Umbilical cord (tissue), 2 donors: ENCODE measurements around the gene SLC22A13. TPM values are rescaled to one million over a fixed set of nuclear protein-coding genes. Genes with fewer than 3 reads are reported as not detected.
"Not testable (repeated sequence)": the region's sequence is repeated elsewhere in the genome, so short reads cannot be mapped to it uniquely, and the experiment has no call there.

Experiments used
- DNase-seq: peaks from one replicate; pipeline ENCODE4 v3.0.0-alpha.2; 2015; ENCODE audit warnings: low spot score
- total RNA-seq: library from RNA; depleted of rRNA; stranded (reverse); fragments of >200 nt; gene quantifications from one replicate; pipeline ENCODE4 v1.2.3, GENCODE V29; 2014; ENCODE audit warnings: low replicate concordance; ENCODE audit not compliant: insufficient read depth

SLC22A13 gene
- total RNA-seq, 1 donor from 2014 or later, result 0.48 TPM

DNA sequence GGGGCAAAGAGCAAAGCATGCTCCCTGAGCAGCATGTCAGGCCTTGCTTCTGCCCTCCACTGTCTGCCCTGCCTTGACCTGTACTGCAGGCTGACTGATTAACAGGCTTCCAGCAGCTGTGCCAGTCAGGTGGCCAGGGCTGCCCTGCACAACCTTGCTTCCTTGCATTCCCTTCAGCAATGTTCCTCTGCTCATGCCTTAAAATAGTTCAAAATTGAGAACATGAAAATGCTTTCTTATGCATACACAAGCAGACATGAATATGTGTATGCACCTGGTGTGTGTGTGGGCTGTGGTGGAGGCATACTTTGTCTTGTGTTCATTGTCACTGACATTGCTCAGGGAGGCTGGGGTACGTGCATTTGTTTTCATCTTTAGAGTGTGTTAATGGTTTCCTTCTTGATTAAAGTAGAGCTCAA, 1.2 kb upstream of the SLC22A13 start:
- no peak for DNase-seq

GRCh38 chr3:38264779-38265178, 833 bp upstream of the SLC22A13 start:
- DNase-seq, result no peak

GRCh38 chr3:38266810-38267209, 1.2 kb downstream of the SLC22A13 start:
- DNase-seq, result no peak

DNA sequence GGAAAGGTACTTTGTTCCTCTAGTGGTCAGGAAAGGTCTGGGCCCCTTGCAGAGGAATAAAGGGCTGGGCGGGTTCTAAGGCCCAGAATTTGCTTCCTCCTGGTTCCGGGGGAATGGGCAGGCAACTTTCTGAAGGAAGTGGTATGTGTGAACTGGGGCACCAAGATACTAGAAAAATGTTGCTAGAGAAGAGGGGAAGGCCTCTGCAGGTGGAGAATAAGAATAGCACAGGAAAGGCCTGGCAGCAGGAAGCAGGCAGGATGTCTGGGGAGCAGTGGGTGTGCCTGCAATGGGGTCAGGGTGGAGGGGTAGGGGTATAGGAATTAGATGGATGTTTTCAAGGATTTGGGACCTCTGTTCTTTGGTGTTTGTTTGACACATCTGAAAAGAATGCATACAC, 2.0 kb downstream of the SLC22A13 start:
- DNase-seq, result no peak

GRCh38 chr3:38268087-38268486, 2.5 kb downstream of the SLC22A13 start:
- no peak for DNase-seq

DNA sequence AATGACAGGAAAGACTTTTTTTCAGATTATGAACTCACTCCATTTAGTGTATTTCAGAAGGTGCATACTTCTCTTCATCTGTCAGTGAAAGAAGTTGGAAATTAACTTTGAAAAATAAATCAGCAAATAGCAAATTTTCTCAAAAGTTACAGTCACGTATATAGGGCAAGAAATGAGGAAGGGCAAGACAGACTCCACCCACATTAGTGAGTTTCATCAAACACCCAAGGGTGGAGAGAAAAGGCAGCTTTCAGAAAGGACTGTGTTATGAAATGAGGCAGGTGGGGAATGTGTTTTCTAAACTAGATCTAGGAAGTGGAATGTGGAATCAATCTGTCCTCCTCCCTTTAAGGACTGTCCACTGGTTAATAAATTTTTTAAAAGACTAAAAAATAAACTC, 2.9 kb downstream of the SLC22A13 start:
- DNase-seq, result no peak

DNA sequence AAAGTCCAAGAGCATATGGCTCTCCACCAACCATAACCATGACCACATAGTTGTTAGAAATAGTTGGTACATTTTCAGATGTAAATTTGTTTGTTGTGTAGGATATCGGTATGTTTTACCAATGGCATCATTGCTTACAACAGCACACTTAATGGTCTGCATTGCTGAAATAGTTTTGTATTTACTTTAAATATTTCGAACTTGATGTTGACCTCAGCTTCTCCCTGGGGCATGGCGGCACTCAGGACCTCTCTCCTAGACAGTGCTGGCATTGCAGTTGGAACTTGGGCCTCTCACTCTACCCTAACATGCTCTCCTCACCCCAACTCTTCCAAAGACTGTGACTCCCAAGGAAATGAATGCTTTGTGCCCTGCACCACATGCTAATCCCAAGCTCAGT, 5.0 kb downstream of the SLC22A13 start:
- DNase-seq, result no peak

DNA sequence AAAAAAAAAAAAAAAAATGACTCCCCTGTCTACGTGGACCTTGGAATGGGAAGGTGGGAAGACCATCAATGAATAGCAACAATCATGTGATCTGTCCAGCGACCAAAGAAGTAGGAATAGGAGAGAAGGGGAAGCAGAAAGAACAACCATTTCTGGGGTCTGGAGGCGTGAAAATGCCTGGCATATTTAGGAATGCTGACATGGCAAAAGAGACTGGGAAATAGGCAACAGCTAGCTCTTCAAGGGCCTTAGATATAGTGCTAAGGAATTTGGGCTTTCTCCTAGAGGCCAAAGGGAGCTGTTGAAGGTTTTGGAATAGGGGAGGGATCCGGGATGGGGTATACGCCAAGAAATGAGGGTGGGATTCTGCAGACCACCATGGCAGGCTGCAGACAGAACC, 5.9 kb downstream of the SLC22A13 start:
- no peak for DNase-seq

DNA sequence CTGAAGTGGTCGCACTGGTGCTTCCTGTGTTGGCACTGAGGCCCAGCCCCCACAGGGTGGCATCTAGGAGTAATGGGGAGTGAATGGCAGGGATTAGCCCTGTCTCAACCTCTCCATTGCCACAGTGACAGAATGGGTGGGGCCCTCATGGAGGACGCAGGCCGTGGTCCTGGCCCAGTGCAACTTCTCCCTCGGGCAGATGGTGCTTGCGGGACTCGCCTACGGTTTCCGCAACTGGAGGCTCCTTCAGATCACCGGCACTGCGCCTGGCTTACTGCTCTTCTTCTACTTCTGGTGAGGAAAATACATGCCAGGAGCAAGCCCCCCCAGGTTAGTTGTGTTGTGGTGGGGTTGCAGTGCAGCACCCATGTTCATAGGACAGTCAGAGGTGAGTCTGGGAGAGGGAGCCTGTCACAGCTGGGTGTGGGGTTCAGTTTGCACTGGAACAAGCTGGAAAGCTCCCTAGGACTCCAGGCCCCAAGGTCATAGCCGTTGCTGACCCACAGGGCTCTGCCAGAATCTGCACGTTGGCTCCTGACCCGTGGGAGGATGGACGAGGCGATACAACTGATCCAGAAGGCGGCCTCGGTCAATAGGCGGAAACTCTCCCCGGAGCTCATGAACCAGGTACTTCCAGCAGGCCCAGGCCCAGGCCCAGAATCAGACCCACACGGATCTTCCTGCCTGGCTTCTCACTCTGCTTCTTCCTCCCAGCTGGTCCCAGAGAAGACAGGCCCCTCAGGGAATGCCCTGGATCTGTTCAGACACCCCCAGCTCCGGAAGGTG, 9.4 kb downstream of the SLC22A13 start:
- no peak for DNase-seq

GRCh38 chr3:38275658-38276057, 10.0 kb downstream of the SLC22A13 start:
- DNase-seq, result no peak

- no peak for DNase-seq
These were observed 10.7 kb downstream of the SLC22A13 start for GRCh38 chr3:38276081-38276916.

- DNase-seq, result no peak
These were observed 11.5 kb downstream of the SLC22A13 start for GRCh38 chr3:38276917-38277630.

DNA sequence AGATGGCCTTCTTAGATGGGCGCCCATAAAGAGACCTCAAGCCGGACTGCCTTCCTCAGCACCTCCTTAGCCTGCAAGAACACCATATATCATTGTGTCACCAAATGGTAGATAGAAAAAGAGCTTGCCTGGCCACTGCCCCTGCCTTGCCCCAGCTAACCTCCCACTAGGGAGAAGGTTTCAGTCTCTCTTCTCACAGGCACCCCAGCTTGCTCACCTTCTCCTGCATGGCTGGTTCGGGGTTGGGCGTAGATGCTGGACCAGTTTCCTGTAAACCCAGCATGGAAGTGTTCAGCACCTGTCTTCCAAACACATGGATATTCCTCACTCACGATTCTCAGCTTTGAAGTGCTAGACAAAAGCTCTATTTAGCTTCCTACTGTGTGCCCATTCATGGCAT, 13.2 kb downstream of the SLC22A13 start:
- DNase-seq, result no peak

GRCh38 chr3:38281895-38282686, 16.5 kb downstream of the SLC22A13 start, which contains the start of gene SLC22A14:
TSS of gene SLC22A14 (plus strand) at chr3:38282294. CDS start at chr3:38306027, 23,733 bp downstream.
- no peak for DNase-seq

DNA sequence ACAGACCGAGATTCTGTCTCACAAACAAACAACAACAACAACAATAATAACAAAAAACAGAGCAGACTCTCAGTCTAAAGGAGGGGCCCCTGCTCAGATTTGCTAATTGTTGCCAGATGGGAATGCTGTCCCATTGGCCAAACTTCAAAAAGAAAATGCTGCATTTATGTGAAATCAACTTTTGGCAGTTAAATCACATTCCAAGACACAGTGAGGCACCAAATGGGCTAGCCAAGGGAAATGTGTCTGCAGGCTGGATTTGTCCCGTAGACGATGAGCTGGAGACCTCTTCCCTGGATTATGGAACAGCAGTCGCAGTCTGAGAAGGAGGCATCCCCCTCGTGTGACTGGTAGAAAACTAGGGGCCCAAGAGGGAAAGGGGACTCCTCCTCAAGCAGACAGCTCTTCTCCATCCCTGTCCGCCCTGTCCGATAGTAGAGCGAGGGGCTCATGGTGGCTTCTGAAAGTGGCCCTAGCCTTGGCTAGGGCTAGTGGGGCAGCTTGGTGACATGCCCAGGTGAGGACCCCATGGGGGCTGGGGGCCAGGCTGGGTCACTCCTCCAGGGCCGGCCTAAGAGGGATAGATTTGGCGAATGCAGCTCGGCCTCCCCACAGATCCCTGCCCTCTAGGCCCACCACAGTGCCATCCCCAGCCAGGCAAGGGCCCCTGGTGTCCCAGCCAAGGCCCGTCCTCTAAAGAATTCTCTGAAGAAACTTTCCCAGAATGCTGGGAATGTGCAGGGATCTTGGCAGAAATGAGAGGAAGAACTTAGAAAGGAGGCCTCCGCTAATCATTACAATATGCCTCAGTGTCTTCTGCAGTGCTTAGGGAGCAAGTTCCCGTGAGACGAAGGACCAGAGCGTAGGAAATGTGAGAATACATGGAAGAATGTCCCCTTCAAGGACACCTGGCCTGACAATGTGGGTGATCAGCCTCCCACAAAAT, 18.5 kb downstream of the SLC22A13 start:
- DNase-seq, result peak; percentile 11

DNA sequence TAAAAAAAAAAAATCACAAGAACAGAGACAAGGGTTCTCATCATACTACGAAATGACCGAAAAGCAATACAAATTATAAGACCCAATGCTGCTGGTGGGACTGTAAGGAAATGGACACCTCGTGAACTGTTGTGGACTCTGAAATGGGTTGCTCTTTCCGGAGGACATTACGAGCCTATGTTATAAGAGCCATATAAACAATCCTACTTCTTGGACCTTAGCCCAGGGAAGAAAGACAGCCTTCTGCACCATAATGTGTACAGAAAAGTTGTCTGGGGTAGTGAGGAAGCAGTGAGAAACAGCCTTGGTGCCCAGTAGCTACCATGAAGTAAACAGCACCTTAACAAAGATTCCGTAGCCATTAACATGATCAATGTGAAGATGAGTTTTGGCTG, 19.1 kb downstream of the SLC22A13 start:
- no peak for DNase-seq

GRCh38 chr3:38289286-38290217, 23.9 kb downstream of the SLC22A13 start:
- DNase-seq, result not testable (repeated sequence)

DNA sequence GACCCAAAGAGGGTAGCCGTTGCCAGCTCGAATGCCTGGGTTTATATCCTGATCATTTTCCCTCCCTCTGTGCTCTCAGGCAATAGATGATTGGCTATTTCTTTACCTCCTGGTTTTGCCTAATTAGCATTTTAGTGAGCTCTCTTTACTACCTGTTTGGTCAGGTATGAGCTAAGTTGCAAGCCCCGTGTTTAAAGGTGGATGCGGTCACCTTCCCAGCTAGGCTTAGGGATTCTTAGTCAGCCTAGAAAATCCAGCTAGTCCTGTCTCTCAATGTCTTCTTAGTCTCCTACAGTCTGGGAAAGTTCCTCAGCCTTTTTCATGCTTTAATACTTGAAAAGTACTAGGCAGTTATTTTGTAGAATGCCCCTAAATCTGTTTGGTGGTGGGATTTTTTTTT, 31.4 kb downstream of the SLC22A13 start:
- DNase-seq, result not testable (repeated sequence)

DNA sequence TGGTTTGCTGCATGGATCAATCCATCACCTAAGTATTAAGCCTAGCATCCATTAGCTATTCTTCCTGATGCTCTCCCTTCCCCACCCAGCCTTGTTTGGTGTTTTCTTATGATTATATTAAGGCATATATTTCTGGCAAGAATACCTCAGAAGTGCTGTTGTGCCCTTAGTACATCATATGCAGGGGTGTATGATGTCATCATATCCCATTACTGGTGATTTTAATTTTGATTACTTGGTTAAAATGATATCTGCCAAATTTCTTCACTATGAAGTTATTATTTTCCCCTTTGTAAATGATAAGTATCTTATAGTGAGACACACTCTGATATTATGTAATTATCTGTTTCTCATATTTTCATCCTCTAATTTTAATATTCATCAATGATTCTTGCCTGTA, 31.9 kb downstream of the SLC22A13 start:
- DNase-seq, result no peak
